IMR-90 (cell line): ENCODE data around the gene TTC5. TPM values are rescaled to one million over a fixed set of nuclear protein-coding genes. Genes with fewer than 3 reads are reported as not detected.

Experiments
- ATAC-seq: fragments of 200-7000 bp; cut with Tn5 transposase; 2 replicates; pipeline ENCODE4 v1.9.1; 2020; ENCODE audit warnings: low read depth, mild to moderate bottlenecking, moderate library complexity
- BruUV-seq: library from RNA; stranded (reverse); fragments of 400-500 nt; replicated peaks from 2 replicates; lab custom pipeline; 2021; lab: Mats Ljungman, UMichigan
- CTCF ChIA-PET: fragments of 300-600 bp; formaldehyde crosslinking; extraction: SDS; loops from one replicate; lab custom pipeline; 2021; ENCODE audit warnings: antibody characterized with exemption; lab: Yijun Ruan, JAX
- POLR2A ChIA-PET: fragments of 300-600 bp; sonication (Branson Sonifier 250); formaldehyde crosslinking; loops from one replicate; lab custom pipeline; 2022; ENCODE audit warnings: antibody characterized with exemption; ENCODE audit not compliant: unreplicated experiment; lab: Charles Lee
- DNase-seq: peaks from one replicate; pipeline ENCODE4 v3.0.0; 2013
- H2AFZ ChIP-seq: replicated peaks from 2 replicates; pipeline ENCODE3; 2013; ENCODE audit warnings: low read length, mild to moderate bottlenecking; ENCODE audit not compliant: poor library complexity
- H2AK5ac ChIP-seq: 2 replicates; pipeline ENCODE4 v1.6.1; 2013; ENCODE audit warnings: low read depth, low read length, inconsistent platforms
- H2AK9ac ChIP-seq: replicated peaks from 2 replicates; pipeline ENCODE3; 2013; ENCODE audit warnings: mild to moderate bottlenecking, low read depth, low read length, moderate library complexity; ENCODE audit not compliant: poor library complexity
- H2BK120ac ChIP-seq: 2 replicates; pipeline ENCODE4 v1.6.1; 2013; ENCODE audit warnings: low read depth, low read length, inconsistent platforms
- H2BK15ac ChIP-seq: 3 replicates; pipeline ENCODE4 v1.6.1; 2013; ENCODE audit warnings: low read depth, low read length, inconsistent platforms
- H2BK20ac ChIP-seq: 2 replicates; pipeline ENCODE4 v1.6.1; 2013; ENCODE audit warnings: low read depth, mild to moderate bottlenecking, inconsistent platforms, low read length, moderate library complexity
- H2BK5ac ChIP-seq: 2 replicates; pipeline ENCODE4 v1.6.1; 2013; ENCODE audit warnings: mild to moderate bottlenecking, low read depth, low read length, inconsistent platforms; ENCODE audit not compliant: poor library complexity, severe bottlenecking
- H3K14ac ChIP-seq: replicated peaks from 2 replicates; pipeline ENCODE4 v1.6.1; 2013; ENCODE audit warnings: low read depth, low read length, inconsistent platforms
- H3K18ac ChIP-seq: 2 replicates; pipeline ENCODE4 v1.6.1; 2013; ENCODE audit warnings: low read depth, low read length, control low read depth
- H3K23ac ChIP-seq: 2 replicates; pipeline ENCODE4 v1.6.1; 2013; ENCODE audit warnings: low read depth, low read length, inconsistent platforms
- H3K27ac ChIP-seq: 2 replicates; pipeline ENCODE4 v1.5.1; 2013; ENCODE audit warnings: mild to moderate bottlenecking, control low read depth, low read length; ENCODE audit not compliant: insufficient read depth
- H3K27me3 ChIP-seq: 2 replicates; pipeline ENCODE4 v1.6.1; 2013; ENCODE audit warnings: low read length; ENCODE audit not compliant: control insufficient read depth, insufficient read depth
- H3K36me3 ChIP-seq: 2 replicates; pipeline ENCODE4 v1.6.1; 2013; ENCODE audit warnings: low read length, mixed read lengths; ENCODE audit not compliant: control insufficient read depth, insufficient read depth
- H3K4ac ChIP-seq: 2 replicates; pipeline ENCODE4 v1.6.1; 2013; ENCODE audit warnings: low read depth, low read length, inconsistent platforms
- H3K4me1 ChIP-seq: 2 replicates; pipeline ENCODE4 v1.6.1; 2013; ENCODE audit warnings: low read length, mixed read lengths; ENCODE audit not compliant: control insufficient read depth, insufficient read depth
- H3K4me2 ChIP-seq: 2 replicates; pipeline ENCODE4 v1.6.1; 2013; ENCODE audit warnings: low read depth, mild to moderate bottlenecking, control low read depth, low read length, moderate library complexity
- H3K4me3 ChIP-seq: 2 replicates; pipeline ENCODE4 v1.5.1; 2013; ENCODE audit warnings: low read depth, mild to moderate bottlenecking, control low read depth, low read length, moderate library complexity; ENCODE audit not compliant: insufficient read depth
- H3K56ac ChIP-seq: 2 replicates; pipeline ENCODE4 v1.6.1; 2013; ENCODE audit warnings: low read length, inconsistent platforms; ENCODE audit not compliant: insufficient read depth; ENCODE audit errors: extremely low read depth
- H3K79me1 ChIP-seq, 2 experiments: 2 replicates each; pipeline ENCODE4 v1.6.1; 2013; ENCODE audit warnings: low read length in 2 of 2, inconsistent platforms in 1 of 2, low read depth in 1 of 2
- H3K9ac ChIP-seq: 2 replicates; pipeline ENCODE4 v1.6.1; 2013; ENCODE audit warnings: low read depth, low read length, control low read depth
- H3K9me1 ChIP-seq: 2 replicates; pipeline ENCODE4 v1.6.1; 2013; ENCODE audit warnings: low read length, inconsistent platforms; ENCODE audit not compliant: insufficient read depth
- H3K9me3 ChIP-seq: 2 replicates; pipeline ENCODE4 v1.6.1; 2013; ENCODE audit warnings: low read length; ENCODE audit not compliant: control insufficient read depth, insufficient read depth
- H4K20me1 ChIP-seq: 2 replicates; pipeline ENCODE4 v1.6.1; 2013; ENCODE audit warnings: low read length, inconsistent platforms; ENCODE audit not compliant: insufficient read depth
- H4K5ac ChIP-seq: 2 replicates; pipeline ENCODE4 v1.6.1; 2013; ENCODE audit warnings: mild to moderate bottlenecking, low read depth, low read length, control low read depth
- H4K8ac ChIP-seq, 2 experiments: 2 replicates each; pipeline ENCODE4 v1.6.1; 2013; ENCODE audit warnings: low read depth in 2 of 2, low read length in 2 of 2, control low read depth in 1 of 2, inconsistent platforms in 1 of 2
- H4K91ac ChIP-seq: 2 replicates; pipeline ENCODE4 v1.6.1; 2013; ENCODE audit warnings: low read depth, low read length, inconsistent platforms; ENCODE audit not compliant: insufficient read depth
- BHLHE40 ChIP-seq: fragments of 150-350 bp; IDR thresholded peaks from 2 replicates; pipeline ENCODE4 v1.6.1; 2016; ENCODE audit warnings: mild to moderate bottlenecking, low read depth, low read length
- CEBPB ChIP-seq: IDR thresholded peaks from 2 replicates; pipeline ENCODE4 v1.6.1; 2012; ENCODE audit warnings: low read depth, low read length, improper control_type of control experiment
- CHD1 ChIP-seq: IDR thresholded peaks from 2 replicates; pipeline ENCODE4 v1.6.1; 2012; ENCODE audit warnings: low read depth, low read length, improper control_type of control experiment
- FOS ChIP-seq: fragments of 150-350 bp; IDR thresholded peaks from 2 replicates; pipeline ENCODE4 v1.6.1; 2016; ENCODE audit warnings: low read depth, low read length
- MAFK ChIP-seq: IDR thresholded peaks from 2 replicates; pipeline ENCODE4 v1.6.1; 2012; ENCODE audit warnings: low read depth, low read length, improper control_type of control experiment
- MAZ ChIP-seq: IDR thresholded peaks from 2 replicates; pipeline ENCODE4 v1.6.1; 2012; ENCODE audit warnings: low read depth, mild to moderate bottlenecking, low read length, improper control_type of control experiment, moderate library complexity, borderline replicate concordance
- MXI1 ChIP-seq: IDR thresholded peaks from 2 replicates; pipeline ENCODE4 v1.6.1; 2012; ENCODE audit warnings: low read depth, mild to moderate bottlenecking, low read length, moderate library complexity, borderline replicate concordance
- NFE2L2 ChIP-seq: fragments of 150-350 bp; IDR thresholded peaks from 2 replicates; pipeline ENCODE4 v1.6.1; 2016; ENCODE audit warnings: low read depth, mild to moderate bottlenecking, low read length
- POLR2A ChIP-seq: IDR thresholded peaks from 2 replicates; pipeline ENCODE4 v1.6.1; 2012; ENCODE audit warnings: mild to moderate bottlenecking, low read depth, low read length
- RAD21 ChIP-seq: IDR thresholded peaks from 2 replicates; pipeline ENCODE4 v1.6.1; 2012; ENCODE audit warnings: low read length, improper control_type of control experiment
- RCOR1 ChIP-seq: IDR thresholded peaks from 2 replicates; pipeline ENCODE4 v1.6.1; 2012; ENCODE audit warnings: mild to moderate bottlenecking, low read length, improper control_type of control experiment; ENCODE audit not compliant: insufficient replicate concordance
- RFX5 ChIP-seq: IDR thresholded peaks from 2 replicates; pipeline ENCODE4 v1.8.0; 2012; ENCODE audit warnings: low read depth, mild to moderate bottlenecking, low read length, moderate library complexity
- SMC3 ChIP-seq: fragments of 150-350 bp; IDR thresholded peaks from 2 replicates; pipeline ENCODE4 v1.6.1; 2016; ENCODE audit warnings: low read depth, mild to moderate bottlenecking, antibody characterized with exemption, low read length, moderate library complexity
- WGBS, 2 experiments: methylation state at CpG; one replicate each; pipeline versions ENCODE4 v1.1.5 to v1.1.7; 2013; ENCODE audit warnings: missing lambda C conversion rate in 2 of 2; ENCODE audit not compliant: insufficient read length in 1 of 2; ENCODE audit errors: extremely low coverage in 2 of 2; 5-methylcytosine and 5-hydroxymethylcytosine counted together
- dilution Hi-C: fragments of 300-500 bp; cut with HindIII; formaldehyde crosslinking; loops from one replicate; pipeline ENCODE4 v1.14.3; 2018; ENCODE audit warnings: low sequenced_read_pairs; ENCODE audit not compliant: unreplicated experiment
- in situ Hi-C: fragments of 300-500 bp; cut with MboI; formaldehyde crosslinking; loops from 3 replicates; pipeline ENCODE4 v1.14.3; 2019; ENCODE audit warnings: low sequenced_read_pairs, inconsistent platforms, mixed read lengths
- intact Hi-C: fragments of 100-400 bp; cut with micrococcal nuclease; formaldehyde crosslinking; loops from 2 replicates; pipeline ENCODE4 v1.10.0; 2022
- polyA plus RNA-seq, 3 experiments: library from polyadenylated mRNA; depleted of rRNA; stranded (reverse); fragments of >200 nt; gene quantifications; 2 replicates each; pipeline ENCODE4 v1.2.3, GENCODE V29; 2012; ENCODE audit warnings: low replicate concordance in 1 of 3
- total RNA-seq: library from RNA; depleted of rRNA; stranded (reverse); fragments of >200 nt; gene quantifications from 2 replicates; pipeline ENCODE4 v1.2.3, GENCODE V29; 2012
- TF ChIP-seq, protein P1 (sequence below): fragments of 150-350 bp; IDR thresholded peaks from 2 replicates; pipeline ENCODE4 v1.6.1; 2016; ENCODE audit warnings: low read depth, mild to moderate bottlenecking, low read length, moderate library complexity, borderline replicate concordance
- TF ChIP-seq, protein P2 (sequence below): fragments of 150-350 bp; IDR thresholded peaks from 2 replicates; pipeline ENCODE4 v1.6.1; 2017; ENCODE audit warnings: mild to moderate bottlenecking, antibody characterized with exemption, low read length, low read depth
- TF ChIP-seq, protein P3 (sequence below): conservative IDR thresholded peaks from 2 replicates; pipeline ENCODE4 v1.5.1; 2012; ENCODE audit warnings: mild to moderate bottlenecking, low read depth, low read length, improper control_type of control experiment

The TTC5 gene
- total and polyA plus RNA-seq, 2 of the 4 experiments (the other 2 are of a cell fraction) = 9.8 to 29.4 TPM

GRCh38 chr14:20247646-20248246 lies 58.0 kb downstream of the TTC5 start:
- no TSS peak for BruUV-seq
- dilution Hi-C loops (no loop called here), in situ Hi-C loops (no loop called here), intact Hi-C loops (no loop called here)
- Histone ChIP-seq H4K8ac (no peak overlapping the region), H3K4me2 (no peak overlapping the region), H3K4me1 (no peaks in the 10 kb centered on the region), H3K18ac (no peak overlapping the region), H2BK15ac (no peak overlapping the region), H3K56ac (no peak overlapping the region), H3K79me1 (no peaks in the 10 kb centered on the region), H3K23ac (no peak overlapping the region), H4K91ac (no peak overlapping the region), H3K9me3 (no peaks in the 10 kb centered on the region; the same call in 1 of the 2 replicates), H4K5ac (no peak overlapping the region), H3K9ac (no peak overlapping the region), H4K20me1 (no peaks in the 10 kb centered on the region), H2BK5ac (no peak overlapping the region), H3K9me1 (no peaks in the 10 kb centered on the region), H3K36me3 (no peaks in the 10 kb centered on the region), H2BK120ac (no peak overlapping the region), H3K4me3 (no peak overlapping the region), H3K14ac (no peak overlapping the region), H2AK9ac (no peak overlapping the region), H2AFZ (no peak overlapping the region), H3K27ac (no peak overlapping the region), H3K27me3 (no peaks in the 10 kb centered on the region), H2AK5ac (no peak overlapping the region), H2BK20ac (no peak overlapping the region), H3K4ac (no peak overlapping the region)
- no CpG with 5 or more reads among the region's 3 CpGs for WGBS, 2 experiments
- CTCF ChIA-PET = no interaction called here
- POLR2A ChIA-PET = interaction anchor here (0.5 kb wide), 1 partner anchor 270 kb away, joined by 4 read pairs; no protein-coding TSS in a partner anchor
- DNase-seq (no peak), ATAC-seq (no peak)
- TF ChIP-seq POLR2A (no peak), MAFK (no peak), SMC3 (no peak), MXI1 (no peak), FOS (no peak), BHLHE40 (no peak), CEBPB (no peak), RAD21 (no peak), NFE2L2 (no peak), CHD1 (no peak), RCOR1 (no peak), MAZ (no peak), RFX5 (no peak)
- TF ChIP-seq, protein P1, sequence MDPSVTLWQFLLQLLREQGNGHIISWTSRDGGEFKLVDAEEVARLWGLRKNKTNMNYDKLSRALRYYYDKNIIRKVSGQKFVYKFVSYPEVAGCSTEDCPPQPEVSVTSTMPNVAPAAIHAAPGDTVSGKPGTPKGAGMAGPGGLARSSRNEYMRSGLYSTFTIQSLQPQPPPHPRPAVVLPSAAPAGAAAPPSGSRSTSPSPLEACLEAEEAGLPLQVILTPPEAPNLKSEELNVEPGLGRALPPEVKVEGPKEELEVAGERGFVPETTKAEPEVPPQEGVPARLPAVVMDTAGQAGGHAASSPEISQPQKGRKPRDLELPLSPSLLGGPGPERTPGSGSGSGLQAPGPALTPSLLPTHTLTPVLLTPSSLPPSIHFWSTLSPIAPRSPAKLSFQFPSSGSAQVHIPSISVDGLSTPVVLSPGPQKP = no peak
- TF ChIP-seq, protein P2, sequence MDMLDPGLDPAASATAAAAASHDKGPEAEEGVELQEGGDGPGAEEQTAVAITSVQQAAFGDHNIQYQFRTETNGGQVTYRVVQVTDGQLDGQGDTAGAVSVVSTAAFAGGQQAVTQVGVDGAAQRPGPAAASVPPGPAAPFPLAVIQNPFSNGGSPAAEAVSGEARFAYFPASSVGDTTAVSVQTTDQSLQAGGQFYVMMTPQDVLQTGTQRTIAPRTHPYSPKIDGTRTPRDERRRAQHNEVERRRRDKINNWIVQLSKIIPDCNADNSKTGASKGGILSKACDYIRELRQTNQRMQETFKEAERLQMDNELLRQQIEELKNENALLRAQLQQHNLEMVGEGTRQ = no peak
- TF ChIP-seq, protein P3, sequence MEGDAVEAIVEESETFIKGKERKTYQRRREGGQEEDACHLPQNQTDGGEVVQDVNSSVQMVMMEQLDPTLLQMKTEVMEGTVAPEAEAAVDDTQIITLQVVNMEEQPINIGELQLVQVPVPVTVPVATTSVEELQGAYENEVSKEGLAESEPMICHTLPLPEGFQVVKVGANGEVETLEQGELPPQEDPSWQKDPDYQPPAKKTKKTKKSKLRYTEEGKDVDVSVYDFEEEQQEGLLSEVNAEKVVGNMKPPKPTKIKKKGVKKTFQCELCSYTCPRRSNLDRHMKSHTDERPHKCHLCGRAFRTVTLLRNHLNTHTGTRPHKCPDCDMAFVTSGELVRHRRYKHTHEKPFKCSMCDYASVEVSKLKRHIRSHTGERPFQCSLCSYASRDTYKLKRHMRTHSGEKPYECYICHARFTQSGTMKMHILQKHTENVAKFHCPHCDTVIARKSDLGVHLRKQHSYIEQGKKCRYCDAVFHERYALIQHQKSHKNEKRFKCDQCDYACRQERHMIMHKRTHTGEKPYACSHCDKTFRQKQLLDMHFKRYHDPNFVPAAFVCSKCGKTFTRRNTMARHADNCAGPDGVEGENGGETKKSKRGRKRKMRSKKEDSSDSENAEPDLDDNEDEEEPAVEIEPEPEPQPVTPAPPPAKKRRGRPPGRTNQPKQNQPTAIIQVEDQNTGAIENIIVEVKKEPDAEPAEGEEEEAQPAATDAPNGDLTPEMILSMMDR = no peak
